ENCODE data around the gene MED9. TPM values are rescaled to one million over a fixed set of nuclear protein-coding genes. Genes with fewer than 3 reads are reported as not detected.
"Not testable (repeated sequence)": the region's sequence is repeated elsewhere in the genome, so short reads cannot be mapped to it uniquely, and the experiment has no call there.

The MED9 gene
- total RNA-seq, 2 experiments from 2014 or later: 14.3 to 14.6 TPM

- ChIA-PET CTCF (interaction anchor here (0.6 to 1.2 kb wide), 2 partner anchors 10 to 1293 kb away, joined by 3 to 4 read pairs; no protein-coding TSS in a partner anchor), POLR2A (no interaction called here)
- H3K36me3 Mint-ChIP-seq (ENCODE audit: low read depth): peaks cover 19% of the 10 kb centered on the region
- no peak for DNase-seq
- no peak overlapping the region for H3K27ac Mint-ChIP-seq
- H3K9me3 Mint-ChIP-seq: no peaks in the 10 kb centered on the region
- no peaks in the 10 kb centered on the region for H3K27me3 Mint-ChIP-seq
- H3K4me1 Mint-ChIP-seq: peaks cover 68% of the 10 kb centered on the region
- no peak overlapping the region for H3K4me3 Mint-ChIP-seq
These were observed 3.9 kb downstream of the MED9 start for GRCh38 chr17:17480593-17481148.

- Mint-ChIP-seq H3K27ac (no peak overlapping the region), H3K4me3 (no peak overlapping the region), H3K27me3 (no peaks in the 10 kb centered on the region)
These were observed 5.1 kb downstream of the MED9 start for GRCh38 chr17:17481860-17482259.

GRCh38 chr17:17484451-17484899, 7.7 kb downstream of the MED9 start:
- POLR2A ChIA-PET: no interaction called here
- no peak for DNase-seq

More at GRCh38 chr17:17481860-17482259, 5.1 kb downstream of the MED9 start:
- Mint-ChIP-seq H3K36me3 (ENCODE audit: low read depth) (peaks cover 23% of the 10 kb centered on the region), H3K4me1 (peaks cover 65% of the 10 kb centered on the region), H3K9me3 (no peaks in the 10 kb centered on the region)
- DNase-seq: no peak
- ChIA-PET POLR2A (no interaction called here), CTCF (no interaction called here)

GRCh38 chr17:17485420-17485819, 8.6 kb downstream of the MED9 start:
- POLR2A ChIA-PET: no interaction called here
- H3K9me3 Mint-ChIP-seq: no peaks in the 10 kb centered on the region
- no peak for DNase-seq
- H3K36me3 Mint-ChIP-seq (ENCODE audit: low read depth): peaks cover 38% of the 10 kb centered on the region
- CTCF ChIA-PET: no interaction called here
- no peak overlapping the region for H3K4me3 Mint-ChIP-seq
- H3K4me1 Mint-ChIP-seq: peaks cover 50% of the 10 kb centered on the region
- H3K27ac Mint-ChIP-seq: peak overlapping the region; percentile 42
- no peaks in the 10 kb centered on the region for H3K27me3 Mint-ChIP-seq

More at GRCh38 chr17:17484451-17484899, 7.7 kb downstream of the MED9 start:
- H3K27ac Mint-ChIP-seq: no peak overlapping the region
- H3K36me3 Mint-ChIP-seq (ENCODE audit: low read depth): peaks cover 39% of the 10 kb centered on the region
- no peaks in the 10 kb centered on the region for H3K27me3 Mint-ChIP-seq
- H3K9me3 Mint-ChIP-seq: no peaks in the 10 kb centered on the region
- H3K4me3 Mint-ChIP-seq: no peak overlapping the region
- H3K4me1 Mint-ChIP-seq: peaks cover 55% of the 10 kb centered on the region
- CTCF ChIA-PET: interaction anchor here (1.5 kb wide), 1 partner anchor 12 kb away, joined by 9 read pairs; the partner anchor contains the start of gene RASD1

GRCh38 chr17:17486416-17486815, 9.6 kb downstream of the MED9 start:
- DNase-seq, H3K27ac Mint-ChIP-seq, H3K9me3 Mint-ChIP-seq, H3K27me3 Mint-ChIP-seq, POLR2A ChIA-PET, CTCF ChIA-PET, H3K4me3 Mint-ChIP-seq: not testable (repeated sequence)
- Mint-ChIP-seq H3K36me3 (ENCODE audit: low read depth) (peaks cover 32% of the 10 kb centered on the region), H3K4me1 (peaks cover 44% of the 10 kb centered on the region)

GRCh38 chr17:17487998-17488397, 11.2 kb downstream of the MED9 start:
- Mint-ChIP-seq H3K4me3 (no peak overlapping the region), H3K36me3 (ENCODE audit: low read depth) (peaks cover 39% of the 10 kb centered on the region), H3K27ac (no peak overlapping the region), H3K9me3 (no peaks in the 10 kb centered on the region), H3K27me3 (no peaks in the 10 kb centered on the region), H3K4me1 (peaks cover 32% of the 10 kb centered on the region)
- no peak for DNase-seq
- ChIA-PET CTCF (no interaction called here), POLR2A (no interaction called here)

- ChIA-PET POLR2A (no interaction called here), CTCF (interaction anchor here (0.7 to 1.3 kb wide), 4 partner anchors 10 to 131 kb away, joined by 3 read pairs; no protein-coding TSS in a partner anchor)
- DNase-seq: no peak
- Mint-ChIP-seq H3K36me3 (ENCODE audit: low read depth) (peaks cover 37% of the 10 kb centered on the region), H3K27me3 (peaks cover 17% of the 10 kb centered on the region), H3K4me3 (no peak overlapping the region), H3K27ac (no peak overlapping the region), H3K4me1 (peaks cover 24% of the 10 kb centered on the region), H3K9me3 (no peaks in the 10 kb centered on the region)
These were observed 14.3 kb downstream of the MED9 start for GRCh38 chr17:17491031-17491471.

- H3K4me3 Mint-ChIP-seq: no peak overlapping the region
- DNase-seq: no peak
- peaks cover 37% of the 10 kb centered on the region for H3K36me3 Mint-ChIP-seq (ENCODE audit: low read depth)
- H3K4me1 Mint-ChIP-seq: peaks cover 24% of the 10 kb centered on the region
- H3K27ac Mint-ChIP-seq: no peak overlapping the region
- peaks cover 17% of the 10 kb centered on the region for H3K27me3 Mint-ChIP-seq
- H3K9me3 Mint-ChIP-seq: no peaks in the 10 kb centered on the region
- CTCF ChIA-PET: interaction anchor here (1.1 to 1.3 kb wide), 2 partner anchors 107 to 131 kb away, joined by 3 read pairs; no protein-coding TSS in a partner anchor
- POLR2A ChIA-PET: no interaction called here
These were observed 14.8 kb downstream of the MED9 start for GRCh38 chr17:17491546-17491988.

GRCh38 chr17:17492085-17492484, 15.3 kb downstream of the MED9 start:
- POLR2A ChIA-PET: no interaction called here
- peaks cover 17% of the 10 kb centered on the region for H3K27me3 Mint-ChIP-seq

GRCh38 chr17:17492571-17492970, 15.8 kb downstream of the MED9 start:
- DNase-seq: no peak
- H3K4me1 Mint-ChIP-seq: peaks cover 20% of the 10 kb centered on the region
- H3K27me3 Mint-ChIP-seq: peaks cover 20% of the 10 kb centered on the region
- POLR2A ChIA-PET: no interaction called here
- no peak overlapping the region for H3K27ac Mint-ChIP-seq
- H3K4me3 Mint-ChIP-seq: no peak overlapping the region
- no peaks in the 10 kb centered on the region for H3K9me3 Mint-ChIP-seq
- H3K36me3 Mint-ChIP-seq (ENCODE audit: low read depth): peaks cover 28% of the 10 kb centered on the region
- CTCF ChIA-PET: no interaction called here

More at GRCh38 chr17:17492085-17492484, 15.3 kb downstream of the MED9 start:
- Mint-ChIP-seq H3K27ac (no peak overlapping the region), H3K4me1 (peaks cover 21% of the 10 kb centered on the region), H3K9me3 (no peaks in the 10 kb centered on the region), H3K36me3 (ENCODE audit: low read depth) (peaks cover 33% of the 10 kb centered on the region), H3K4me3 (no peak overlapping the region)
- DNase-seq: no peak
- CTCF ChIA-PET: no interaction called here

- peaks cover 17% of the 10 kb centered on the region for H3K4me1 Mint-ChIP-seq
- CTCF ChIA-PET: no interaction called here
These were observed 16.6 kb downstream of the MED9 start for GRCh38 chr17:17493249-17493985.

GRCh38 chr17:17493986-17494466, 17.2 kb downstream of the MED9 start:
- ChIA-PET CTCF (no interaction called here), POLR2A (no interaction called here)
- Mint-ChIP-seq H3K4me3 (no peak overlapping the region), H3K4me1 (peaks cover 15% of the 10 kb centered on the region), H3K9me3 (no peaks in the 10 kb centered on the region), H3K27ac (no peak overlapping the region), H3K36me3 (ENCODE audit: low read depth) (peaks cover 18% of the 10 kb centered on the region), H3K27me3 (peaks cover 20% of the 10 kb centered on the region)
- DNase-seq: no peak

More at GRCh38 chr17:17493249-17493985, 16.6 kb downstream of the MED9 start:
- H3K27ac Mint-ChIP-seq: no peak overlapping the region
- H3K27me3 Mint-ChIP-seq: peaks cover 20% of the 10 kb centered on the region
- POLR2A ChIA-PET: no interaction called here
- H3K36me3 Mint-ChIP-seq (ENCODE audit: low read depth): peaks cover 20% of the 10 kb centered on the region
- no peak for DNase-seq
- H3K9me3 Mint-ChIP-seq: no peaks in the 10 kb centered on the region
- H3K4me3 Mint-ChIP-seq: no peak overlapping the region

GRCh38 chr17:17494499-17494869, 17.7 kb downstream of the MED9 start:
- CTCF ChIA-PET: interaction anchor here (0.5 kb wide), 1 partner anchor 260 kb away, joined by 4 read pairs; no protein-coding TSS in a partner anchor
- peaks cover 18% of the 10 kb centered on the region for H3K36me3 Mint-ChIP-seq (ENCODE audit: low read depth)
- H3K27me3 Mint-ChIP-seq: peaks cover 20% of the 10 kb centered on the region
- POLR2A ChIA-PET: no interaction called here
- no peak overlapping the region for H3K27ac Mint-ChIP-seq
- no peak overlapping the region for H3K4me3 Mint-ChIP-seq
- H3K4me1 Mint-ChIP-seq: peaks cover 15% of the 10 kb centered on the region
- DNase-seq: no peak
- no peaks in the 10 kb centered on the region for H3K9me3 Mint-ChIP-seq

All from activated CD4-positive, alpha-beta T cell treated with anti-CD3 and anti-CD28 coated beads, Interleukin-2, amount 10 ng/mL, durations not matched to agents 7 days and 5 days (primary cell).